Measurements from ENCODE around the gene WDR27. TPM values are rescaled to one million over a fixed set of nuclear protein-coding genes. Genes with fewer than 3 reads are reported as not detected.

The WDR27 gene
- total and polyA plus RNA-seq, 12 donors, result 6.0 to 66.7 (median 27.7) TPM

GRCh38 chr6:169692516-169692915 lies 9.3 kb downstream of the WDR27 start:
- 91 to 100% (median 100%) methylated on average over 2 to 3 of the region's 3 CpGs for WGBS, 4 donors
- DNase-seq, result no peak
- intact Hi-C loops (cut with DNase I), result no loop called here
- Histone ChIP-seq H3K36me3 (replicated peaks in 1 of 2) (no peaks in the 10 kb centered on the region), H3K27me3 (no peaks in the 10 kb centered on the region), H3K27ac (no peak overlapping the region), H3K9me3 (replicated peaks in 1 of 3) (no peaks in the 10 kb centered on the region), H3K4me3 (no peak overlapping the region), H3K4me1 (replicated peaks in 1 of 2) (no peaks in the 10 kb centered on the region)
- TF ChIP-seq POLR2A (IDR thresholded peaks at IDR 0.05) (no peak), CTCF (IDR thresholded peaks at IDR 0.05) (no peak)

GRCh38 chr6:169691260-169691659 lies 10.6 kb downstream of the WDR27 start:
- intact Hi-C loops (cut with DNase I), result no loop called here
- DNase-seq, result no peak
- no peak for TF ChIP-seq CTCF (IDR thresholded peaks at IDR 0.05)
- TF ChIP-seq POLR2A (IDR thresholded peaks at IDR 0.05), result no peak

GRCh38 chr6:169689287-169689686 lies 12.5 kb downstream of the WDR27 start:
- intact Hi-C loops (cut with DNase I), result no loop called here
- H3K4me3 ChIP-seq, result no peak overlapping the region
- no peaks in the 10 kb centered on the region for H3K36me3 ChIP-seq (replicated peaks in 1 of 2)
- H3K27ac ChIP-seq, result no peak overlapping the region
- no peaks in the 10 kb centered on the region for H3K4me1 ChIP-seq (replicated peaks in 1 of 2)
- TF ChIP-seq CTCF (IDR thresholded peaks at IDR 0.05), result no peak
- TF ChIP-seq POLR2A (IDR thresholded peaks at IDR 0.05), result no peak
- no peaks in the 10 kb centered on the region for H3K27me3 ChIP-seq
- H3K9me3 ChIP-seq (replicated peaks in 1 of 3), result peaks cover 0 to 17% (median 11%) of the 10 kb centered on the region in 3 donors
- WGBS, 4 donors, result 90 to 96% (median 95%) methylated on average over 6 of the region's 6 CpGs
- no peak for DNase-seq

More at GRCh38 chr6:169691260-169691659, 10.6 kb downstream of the WDR27 start:
- H3K36me3 ChIP-seq (replicated peaks in 1 of 2), result no peaks in the 10 kb centered on the region
- H3K9me3 ChIP-seq (replicated peaks in 1 of 3), result peaks cover 0 to 6% (median under 1%) of the 10 kb centered on the region in 3 donors
- no peaks in the 10 kb centered on the region for H3K4me1 ChIP-seq (replicated peaks in 1 of 2)
- no peaks in the 10 kb centered on the region for H3K27me3 ChIP-seq
- 97 to 99% (median 97%) methylated on average over 2 of the region's 2 CpGs for WGBS, 4 donors
- H3K27ac ChIP-seq, result no peak overlapping the region
- no peak overlapping the region for H3K4me3 ChIP-seq

GRCh38 chr6:169685860-169686259 lies 16.0 kb downstream of the WDR27 start:
- intact Hi-C loops (cut with DNase I), result no loop called here
- WGBS, 4 donors, result 91 to 98% (median 94%) methylated on average over 2 of the region's 2 CpGs
- Histone ChIP-seq H3K4me3 (no peak overlapping the region), H3K36me3 (replicated peaks in 1 of 2) (no peaks in the 10 kb centered on the region), H3K27ac (no peak overlapping the region), H3K9me3 (replicated peaks in 1 of 3) (peaks cover 0 to 17% (median 11%) of the 10 kb centered on the region in 3 donors), H3K27me3 (no peaks in the 10 kb centered on the region), H3K4me1 (replicated peaks in 1 of 2) (no peaks in the 10 kb centered on the region)
- no peak for DNase-seq
- TF ChIP-seq POLR2A (IDR thresholded peaks at IDR 0.05) (no peak), CTCF (IDR thresholded peaks at IDR 0.05) (no peak)
